HG03097 (cell line): ENCODE measurements around the gene LYPD6.

Source experiments
- ATAC-seq: cut with Tn5 transposase; IDR thresholded peaks from one replicate; pipeline ENCODE4 v1.9.1; 2021; ENCODE audit not compliant: unreplicated experiment, low FRiP score

Gene LYPD6

DNA sequence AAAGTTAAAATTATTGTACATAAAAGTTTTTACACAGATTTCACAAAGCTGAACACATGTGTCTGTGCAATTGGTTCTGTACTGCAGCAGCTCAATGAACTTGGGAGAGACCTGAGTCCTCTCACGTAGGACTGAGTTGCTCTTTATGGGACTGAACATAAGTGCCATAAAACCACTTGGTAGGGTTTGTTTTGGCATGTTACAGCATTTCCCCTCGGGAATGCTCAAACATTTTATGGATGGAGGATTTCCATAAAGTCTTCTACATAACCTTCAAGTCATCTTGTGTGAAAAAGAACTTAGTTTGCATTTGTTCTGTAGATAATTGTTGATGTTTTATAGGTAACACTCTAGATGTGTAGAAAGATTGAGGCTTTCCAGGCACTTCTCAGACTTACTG is 15.9 kb downstream of the LYPD6 start:
- ATAC-seq: no peak

DNA sequence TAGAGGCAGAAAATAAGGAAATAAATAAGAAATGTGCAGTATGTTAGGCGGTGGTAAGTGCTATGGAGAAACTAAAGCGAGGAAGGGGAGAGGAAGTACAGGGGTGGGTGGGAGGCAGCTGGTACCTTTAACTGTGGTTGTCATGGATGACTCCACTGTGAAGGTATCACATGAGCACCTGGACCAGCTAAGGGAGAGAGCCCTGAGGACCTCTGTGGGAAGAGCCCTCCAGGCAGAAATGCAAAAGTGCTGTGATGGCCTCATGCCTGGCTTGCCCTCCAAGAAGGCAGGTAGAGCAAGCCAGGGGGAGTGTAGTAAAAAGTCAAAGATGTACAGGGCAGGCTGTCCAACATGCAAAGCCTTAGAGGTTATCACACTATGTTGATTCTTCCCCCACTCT is 17.9 kb downstream of the LYPD6 start:
- ATAC-seq: no peak

- ATAC-seq: no peak
Measured at GRCh38 chr2:149353421-149353820, 23.0 kb downstream of the LYPD6 start.

DNA sequence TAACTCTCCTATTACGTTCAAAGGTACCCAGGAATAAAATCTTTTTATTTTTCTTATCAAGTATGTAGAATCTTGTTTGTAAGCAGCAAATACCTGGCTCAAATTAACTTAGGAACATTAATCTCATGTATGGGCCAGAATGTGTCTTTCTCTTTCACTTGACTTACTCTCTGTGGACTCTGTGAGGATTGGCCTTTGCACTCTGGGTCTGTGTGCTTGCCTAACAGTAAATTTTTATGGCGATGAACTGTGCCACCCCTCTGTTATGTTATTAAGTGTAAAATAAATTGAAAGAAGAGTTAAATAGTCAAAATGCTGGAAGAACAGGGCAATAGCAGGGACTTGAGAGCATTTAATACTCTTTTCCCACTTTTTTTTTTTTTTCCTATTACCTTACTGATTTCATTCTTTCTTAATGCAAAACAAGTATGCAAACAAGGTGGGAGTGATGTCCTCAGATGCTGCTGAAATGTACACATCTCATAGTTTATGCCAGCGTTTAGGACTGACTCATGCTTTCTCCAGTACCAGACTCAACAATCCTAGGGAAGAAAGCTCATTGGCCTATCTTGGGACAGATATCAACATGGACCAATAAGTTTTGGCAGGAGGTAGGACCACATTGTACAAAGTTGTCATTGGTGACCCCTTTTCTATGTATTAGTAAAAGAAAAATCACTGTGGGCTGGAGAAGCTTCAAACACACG is 25.5 kb downstream of the LYPD6 start:
- no peak for ATAC-seq

GRCh38 chr2:149357058-149357457 is 26.7 kb downstream of the LYPD6 start:
- no peak for ATAC-seq

- ATAC-seq: no peak
Measured at GRCh38 chr2:149360106-149360505, 29.7 kb downstream of the LYPD6 start.

DNA sequence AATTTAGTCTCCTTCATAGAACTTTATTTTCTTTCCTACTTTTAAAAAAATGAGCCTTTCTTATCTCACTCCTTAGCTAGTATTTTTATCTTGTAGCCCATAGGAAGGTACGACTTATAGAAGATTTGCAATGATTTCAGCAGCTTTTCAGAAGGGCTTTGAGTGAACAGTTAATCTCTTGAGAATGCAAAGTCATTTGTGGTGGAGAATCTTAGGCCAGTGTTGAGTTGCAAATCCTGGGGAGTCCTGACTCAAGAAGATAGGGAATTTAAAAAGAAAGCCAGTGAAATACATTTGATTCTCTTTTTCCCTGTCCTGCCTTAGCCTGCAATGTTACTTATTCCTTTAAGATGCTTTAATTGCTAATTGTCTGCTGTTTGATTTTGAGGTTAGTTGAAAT is 33.6 kb downstream of the LYPD6 start:
- no peak for ATAC-seq

DNA sequence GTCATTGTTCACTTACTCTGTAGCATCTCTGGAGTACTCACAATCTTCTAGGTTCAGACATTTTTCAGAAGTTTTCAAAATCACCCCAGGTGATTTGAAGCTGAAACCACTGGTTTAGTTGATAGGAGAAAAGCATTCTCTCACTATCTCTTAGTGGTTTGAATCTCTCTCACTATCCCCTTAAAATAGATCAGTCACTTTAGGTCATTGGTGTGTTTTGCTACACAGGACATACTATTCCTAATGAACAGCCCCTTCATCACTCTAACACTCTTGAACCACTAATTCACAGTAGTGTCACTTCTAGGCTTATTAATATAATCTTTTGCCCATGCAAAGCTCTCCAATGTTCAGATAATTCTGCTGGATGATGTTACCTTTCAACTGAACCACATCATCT is 34.5 kb downstream of the LYPD6 start:
- no peak for ATAC-seq

DNA sequence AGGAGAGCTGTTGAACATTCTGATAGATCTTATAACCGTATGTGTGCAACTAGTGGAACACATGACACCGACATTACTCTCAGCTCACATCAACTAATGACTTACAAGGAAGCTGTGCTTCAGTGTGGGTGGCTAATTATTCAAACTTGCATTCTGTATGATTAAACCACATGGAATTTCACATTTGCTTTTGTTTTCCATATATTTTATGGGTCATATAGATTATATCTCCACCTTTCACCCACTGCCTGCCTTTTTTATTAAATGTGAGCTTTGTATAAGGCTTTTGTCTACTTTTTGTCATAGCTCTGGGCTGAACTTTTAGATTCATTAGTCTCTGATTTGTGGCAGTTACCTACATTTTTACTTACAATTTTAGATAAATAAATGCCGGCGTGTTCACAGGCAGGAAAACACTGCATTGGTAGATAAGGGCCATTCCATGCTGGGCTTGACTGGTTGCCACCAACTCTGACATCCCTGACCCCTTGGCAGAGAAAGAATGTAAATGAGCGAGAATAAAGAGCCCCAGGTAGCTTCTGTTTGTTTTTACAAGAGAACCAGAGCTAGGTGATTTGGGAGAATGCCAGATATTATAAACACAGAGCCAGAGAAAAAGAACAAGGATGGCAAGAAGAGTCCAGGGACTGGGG is 35.7 kb downstream of the LYPD6 start:
- ATAC-seq: no peak

GRCh38 chr2:149370061-149370775 is 39.8 kb downstream of the LYPD6 start:
- no peak for ATAC-seq

DNA sequence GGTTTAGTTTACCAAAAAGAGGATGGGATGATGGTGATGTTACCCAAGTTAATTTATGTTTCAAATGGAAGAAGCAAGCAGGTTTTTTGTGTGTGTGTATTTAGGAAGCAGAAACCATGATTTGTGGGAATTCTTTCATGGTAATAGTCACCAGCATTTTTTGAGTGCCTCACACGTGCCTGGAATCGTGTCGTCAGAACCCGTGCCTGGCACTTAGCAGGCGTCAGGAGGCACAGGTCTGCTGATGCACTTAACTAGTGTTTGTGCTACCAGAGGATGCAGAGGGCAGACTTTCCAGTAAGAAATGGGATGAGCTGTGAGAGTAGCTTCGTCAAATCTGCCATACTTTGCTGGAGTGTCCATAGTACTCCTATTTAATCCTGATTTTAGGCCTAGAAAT is 41.1 kb downstream of the LYPD6 start:
- no peak for ATAC-seq

DNA sequence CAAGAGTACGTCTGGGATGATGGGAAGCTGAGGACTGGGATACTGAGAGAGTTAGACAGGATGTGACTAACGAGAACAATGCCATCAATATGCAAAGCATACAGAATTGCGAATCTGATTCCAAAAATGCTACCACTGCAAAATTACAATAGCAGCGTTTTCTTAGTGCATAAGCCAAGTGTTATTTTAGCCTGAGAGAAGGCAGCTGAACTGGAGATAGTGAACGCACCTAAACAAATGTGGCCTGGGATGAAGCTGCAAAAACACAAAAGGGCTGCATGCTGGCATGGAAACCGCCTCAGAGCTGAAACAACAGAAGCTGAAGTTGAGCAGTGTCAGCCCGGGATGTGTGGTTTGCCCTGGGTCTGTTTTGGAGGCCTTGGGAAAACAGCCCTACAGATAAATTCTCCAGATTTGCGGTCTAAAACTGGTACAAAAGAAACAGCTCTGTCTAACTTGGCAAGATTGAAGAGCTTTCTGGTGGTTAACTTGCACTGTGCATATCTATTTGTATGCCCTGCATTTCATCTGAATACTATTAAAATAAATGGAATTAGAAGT is 45.5 kb downstream of the LYPD6 start:
- ATAC-seq: no peak

DNA sequence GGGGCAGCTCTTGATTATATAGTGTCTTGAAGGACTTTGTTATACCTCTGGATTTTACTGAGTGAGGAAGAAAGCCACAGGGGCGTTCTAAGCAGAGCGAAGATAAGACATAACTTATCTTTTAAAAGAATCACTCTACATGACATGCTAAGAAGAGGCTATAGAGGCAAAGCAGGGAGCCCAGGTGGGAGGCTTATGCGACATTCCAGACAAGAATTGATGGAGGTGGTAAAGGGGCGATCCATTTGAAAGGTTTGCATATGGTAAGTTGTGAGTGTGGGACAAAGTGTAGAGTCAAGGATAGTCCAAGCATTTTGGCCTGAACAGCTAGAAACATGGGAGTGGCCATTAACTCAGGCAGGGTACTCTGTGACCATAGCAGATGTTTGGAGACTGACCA is 49.8 kb downstream of the LYPD6 start:
- no peak for ATAC-seq

DNA sequence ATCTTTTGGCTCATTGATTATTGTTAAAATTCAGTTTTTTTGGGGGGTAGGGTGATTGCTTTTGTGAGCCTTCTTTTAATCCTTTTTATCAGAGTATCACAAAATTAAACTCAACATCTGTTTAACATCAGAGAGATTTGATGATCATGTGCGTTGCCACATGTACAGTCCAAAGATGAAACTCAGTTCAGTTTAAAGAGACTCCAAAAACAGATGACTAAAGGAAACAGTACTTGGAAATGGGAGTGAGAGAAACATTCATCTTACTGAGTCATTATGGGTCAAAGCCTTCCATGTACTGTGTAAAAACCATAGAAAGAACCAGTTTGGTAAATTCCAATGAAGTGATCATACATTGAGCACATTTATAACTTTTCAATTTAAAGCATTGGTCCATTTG is 53.0 kb downstream of the LYPD6 start:
- no peak for ATAC-seq

GRCh38 chr2:149385350-149385749 is 55.0 kb downstream of the LYPD6 start:
- no peak for ATAC-seq

DNA sequence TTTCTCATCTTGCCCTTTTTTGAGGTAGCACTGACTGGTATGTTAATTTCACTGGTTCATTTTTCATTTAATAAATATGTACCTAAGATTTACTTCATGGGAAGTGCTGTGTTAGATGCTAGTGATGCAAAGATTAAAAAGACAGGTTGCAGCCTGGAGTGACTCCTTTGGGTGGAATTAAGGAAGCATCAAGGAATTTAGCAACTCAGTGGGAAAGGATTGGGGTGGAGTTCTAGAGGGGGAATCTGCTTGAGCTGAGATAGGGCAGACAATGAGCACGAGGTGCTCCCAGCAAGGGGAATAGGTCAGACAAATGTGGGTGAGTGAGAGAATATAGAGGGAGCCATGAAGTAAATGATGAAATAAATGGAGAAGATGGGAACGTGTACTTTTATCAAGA is 57.0 kb downstream of the LYPD6 start:
- no peak for ATAC-seq

GRCh38 chr2:149388120-149388816 is 57.9 kb downstream of the LYPD6 start:
- no peak for ATAC-seq

- ATAC-seq: no peak
Measured at GRCh38 chr2:149389506-149390167, 59.2 kb downstream of the LYPD6 start.

- no peak for ATAC-seq
Measured at GRCh38 chr2:149393614-149394013, 63.2 kb downstream of the LYPD6 start.

DNA sequence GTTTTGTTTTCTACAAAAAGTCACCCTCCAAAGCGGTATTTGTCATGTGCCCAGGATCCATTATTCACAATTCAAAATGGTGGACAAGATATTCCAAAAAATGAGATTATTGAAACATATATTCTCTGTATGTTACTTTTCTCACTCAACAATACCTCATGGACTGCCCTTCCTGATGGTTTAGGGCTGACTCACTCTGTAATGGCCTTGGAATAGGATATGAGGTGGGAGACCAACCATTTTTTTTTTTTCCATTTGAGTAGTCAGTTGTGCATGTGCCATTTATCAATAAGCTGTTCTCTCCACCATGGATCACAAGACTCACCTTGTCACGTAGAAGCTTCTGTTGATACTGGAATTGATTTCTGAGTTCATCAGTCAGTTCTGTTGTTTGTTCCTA is 64.5 kb downstream of the LYPD6 start:
- ATAC-seq: no peak
